NCI-H1092 (cell line): ENCODE results near the gene ST3GAL6.
"Not testable (repeated sequence)": the region's sequence is repeated elsewhere in the genome, so short reads cannot be mapped to it uniquely, and the experiment has no call there.

Experiments used
- DNase-seq: peaks from one replicate; lab custom pipeline; 2025; lab: John Stamatoyannopoulos, UW

ST3GAL6 gene

GRCh38 chr3:98805571-98805970 is 42.4 kb downstream of the ST3GAL6 start:
- DNase-seq, result no peak

- no peak for DNase-seq
Measured at GRCh38 chr3:98806521-98806920, 43.4 kb downstream of the ST3GAL6 start.

- DNase-seq, result no peak
Measured at GRCh38 chr3:98807011-98807410, 43.9 kb downstream of the ST3GAL6 start.

GRCh38 chr3:98807561-98807960 is 44.4 kb downstream of the ST3GAL6 start:
- no peak for DNase-seq

- DNase-seq, result no peak
Measured at GRCh38 chr3:98808071-98808470, 44.9 kb downstream of the ST3GAL6 start.

GRCh38 chr3:98809557-98809956 is 46.4 kb downstream of the ST3GAL6 start:
- no peak for DNase-seq

- DNase-seq, result no peak
Measured at GRCh38 chr3:98811048-98811447, 47.9 kb downstream of the ST3GAL6 start.

- no peak for DNase-seq
Measured at GRCh38 chr3:98812851-98813374, 49.8 kb downstream of the ST3GAL6 start.

- no peak for DNase-seq
Measured at GRCh38 chr3:98814817-98815420, 51.8 kb downstream of the ST3GAL6 start.

- DNase-seq, result peak; percentile 9
Measured at GRCh38 chr3:98817547-98818041, 54.5 kb downstream of the ST3GAL6 start.

GRCh38 chr3:98821063-98821462 is 57.9 kb downstream of the ST3GAL6 start:
- no peak for DNase-seq

GRCh38 chr3:98823791-98824190 is 60.7 kb downstream of the ST3GAL6 start:
- no peak for DNase-seq

- no peak for DNase-seq
Measured at GRCh38 chr3:98824256-98824655, 61.1 kb downstream of the ST3GAL6 start.

- DNase-seq, result no peak
Measured at GRCh38 chr3:98826126-98826525, 63.0 kb downstream of the ST3GAL6 start.

- DNase-seq, result no peak
Measured at GRCh38 chr3:98827221-98827920, 64.2 kb downstream of the ST3GAL6 start.

GRCh38 chr3:98829246-98829832 is 66.2 kb downstream of the ST3GAL6 start:
- no peak for DNase-seq

GRCh38 chr3:98831060-98831459 is 67.9 kb downstream of the ST3GAL6 start:
- not testable (repeated sequence) for DNase-seq

GRCh38 chr3:98839846-98840245 is 76.7 kb downstream of the ST3GAL6 start:
- no peak for DNase-seq

GRCh38 chr3:98843266-98843959 is 80.3 kb downstream of the ST3GAL6 start:
- no peak for DNase-seq
